ENCODE results near the gene CCDC181. TPM values are rescaled to one million over a fixed set of nuclear protein-coding genes. Genes with fewer than 3 reads are reported as not detected.

The CCDC181 gene
- total and polyA plus RNA-seq, 2 of the 8 experiments (the other 6 are each of a cell fraction or from before 2014, with no cell fraction given): 1.2 to 3.7 TPM

- POLR2A ChIA-PET (ENCODE audit: partially characterized antibody): no interaction called here
- FAIRE-seq: no peak
- peaks cover 0 to 2% (median 0%) of the 10 kb centered on the region in 4 experiments; a peak in 2 of 7 replicates for H3K4me1 ChIP-seq (replicated peaks in 1 of 4; ENCODE audit: control insufficient read depth in 3 of 4, insufficient read depth in 4 of 4, low read length in 3 of 4)
Observed at GRCh38 chr1:169346036-169346589, 81.2 kb downstream of the CCDC181 start.

More at GRCh38 chr1:169346036-169346589, 81.2 kb downstream of the CCDC181 start:
- 93% methylated on average over 3 of the region's 3 CpGs; no CpG with 5 or more reads in 1 of the 2 experiments for WGBS, 2 experiments (ENCODE audit: extremely low coverage in 1 of 2, insufficient coverage in 1 of 2, insufficient read length in 1 of 2, insufficient replicate concordance in 2 of 2, low coverage in 1 of 2, low lambda C conversion rate in 2 of 2, missing lambda C conversion rate in 1 of 2)
- no peak overlapping the region for H3K4ac ChIP-seq (replicated peaks; ENCODE audit: insufficient read length, low read depth, low read length)
- H3K18ac ChIP-seq (ENCODE audit: extremely low read depth, low read length): no peak overlapping the region
- DNase-seq (ENCODE audit: low read depth in 1 of 2, low spot score in 2 of 2): no peak
- no peaks in the 10 kb centered on the region for H3K27me3 ChIP-seq (replicated peaks in 1 of 4; ENCODE audit: control insufficient read depth in 3 of 4, extremely low read depth in 1 of 4, insufficient read depth in 3 of 4, low read length in 3 of 4)
- no peak overlapping the region for H2BK20ac ChIP-seq (ENCODE audit: low read length)
- no peaks in the 10 kb centered on the region for H4K20me1 ChIP-seq (replicated peaks in 1 of 2; ENCODE audit: control insufficient read depth in 1 of 2, insufficient read depth in 2 of 2, low read length in 2 of 2)
- no peak overlapping the region for H4K8ac ChIP-seq (ENCODE audit: extremely low read depth, insufficient read depth, low read length)
- no peak overlapping the region for H3K23ac ChIP-seq (ENCODE audit: insufficient read length)
- no peak overlapping the region for H4K91ac ChIP-seq (replicated peaks; ENCODE audit: insufficient read length, low read length)
- no peaks in the 10 kb centered on the region for H3K79me2 ChIP-seq (ENCODE audit: control insufficient read depth in 1 of 2, insufficient read depth in 2 of 2, low read length in 2 of 2)
- no peak overlapping the region for H3K27ac ChIP-seq (ENCODE audit: low read depth, low read length)
- no peak overlapping the region for H2BK15ac ChIP-seq (ENCODE audit: low read length)
- H2BK5ac ChIP-seq (ENCODE audit: low read depth, low read length): no peak overlapping the region; the same call in 1 of the 2 replicates
- H4K5ac ChIP-seq (ENCODE audit: insufficient read length, low read depth, low read length): no peak overlapping the region
- no peaks in the 10 kb centered on the region for H3K79me1 ChIP-seq (ENCODE audit: low read depth, low read length)
- no peak overlapping the region for H3K4me3 ChIP-seq (ENCODE audit: extremely low read depth in 1 of 4, insufficient read depth in 2 of 4, low read depth in 3 of 4, low read length in 4 of 4)
- no peak overlapping the region for H2AK5ac ChIP-seq (ENCODE audit: low read depth, low read length)
- H2BK12ac ChIP-seq (ENCODE audit: low read depth, low read length): no peak overlapping the region
- H2AFZ ChIP-seq (ENCODE audit: low read length): no peak overlapping the region
- no peak for TF ChIP-seq TAF7 (optimal IDR thresholded peaks at IDR 0.05; ENCODE audit: borderline replicate concordance, low read depth, low read length)
- no peak for TF ChIP-seq HDAC2 (IDR thresholded peaks at IDR 0.05; ENCODE audit: borderline replicate concordance in 1 of 2, low read depth in 2 of 2, low read length in 2 of 2)
- no peak for TF ChIP-seq CTCF (IDR thresholded peaks at IDR 0.05; ENCODE audit: control extremely low read depth in 1 of 3, insufficient read depth in 1 of 3, low read depth in 1 of 3, low read length in 3 of 3)
- TF ChIP-seq CBX8 (IDR thresholded peaks at IDR 0.05; ENCODE audit: borderline replicate concordance, low read depth, low read length): no peak
- H3K14ac ChIP-seq (ENCODE audit: insufficient read length): no peak overlapping the region
- H3K23me2 ChIP-seq (ENCODE audit: low read depth, low read length): no peaks in the 10 kb centered on the region
- H2BK120ac ChIP-seq (replicated peaks; ENCODE audit: low read depth, low read length): no peak overlapping the region
- H3K9me3 ChIP-seq (ENCODE audit: insufficient read depth in 2 of 2, low read depth in 1 of 2, low read length in 1 of 2): peaks cover 4 to 7% of the 10 kb centered on the region in 2 experiments; a peak in 3 of 4 replicates
- no peak overlapping the region for H3K9ac ChIP-seq (replicated peaks in 1 of 4; ENCODE audit: extremely low read depth in 1 of 4, low read depth in 3 of 4, low read length in 3 of 4)
- no peaks in the 10 kb centered on the region for H3K36me3 ChIP-seq (ENCODE audit: control insufficient read depth in 2 of 4, insufficient read depth in 4 of 4, low read length in 3 of 4)
- CTCF ChIA-PET (ENCODE audit: partially characterized antibody): interaction anchor here (3.5 to 4.3 kb wide), 2 partner anchors 235 to 742 kb away, joined by 16 to 36 read pairs; no protein-coding TSS in a partner anchor
- H3K56ac ChIP-seq (replicated peaks; ENCODE audit: insufficient read length, low read depth, low read length): no peak overlapping the region
- H3K4me2 ChIP-seq (ENCODE audit: insufficient read depth in 1 of 2, low read depth in 2 of 2, low read length in 2 of 2): no peak overlapping the region
